OCI-M1 (cell line): Measurements from ENCODE around the gene PTPRA.
"Not testable (repeated sequence)": the region's sequence is repeated elsewhere in the genome, so short reads cannot be mapped to it uniquely, and the experiment has no call there.

Experiments
- DNase-seq: peaks from one replicate; lab custom pipeline; 2025; lab: John Stamatoyannopoulos, UW

PTPRA gene

DNA sequence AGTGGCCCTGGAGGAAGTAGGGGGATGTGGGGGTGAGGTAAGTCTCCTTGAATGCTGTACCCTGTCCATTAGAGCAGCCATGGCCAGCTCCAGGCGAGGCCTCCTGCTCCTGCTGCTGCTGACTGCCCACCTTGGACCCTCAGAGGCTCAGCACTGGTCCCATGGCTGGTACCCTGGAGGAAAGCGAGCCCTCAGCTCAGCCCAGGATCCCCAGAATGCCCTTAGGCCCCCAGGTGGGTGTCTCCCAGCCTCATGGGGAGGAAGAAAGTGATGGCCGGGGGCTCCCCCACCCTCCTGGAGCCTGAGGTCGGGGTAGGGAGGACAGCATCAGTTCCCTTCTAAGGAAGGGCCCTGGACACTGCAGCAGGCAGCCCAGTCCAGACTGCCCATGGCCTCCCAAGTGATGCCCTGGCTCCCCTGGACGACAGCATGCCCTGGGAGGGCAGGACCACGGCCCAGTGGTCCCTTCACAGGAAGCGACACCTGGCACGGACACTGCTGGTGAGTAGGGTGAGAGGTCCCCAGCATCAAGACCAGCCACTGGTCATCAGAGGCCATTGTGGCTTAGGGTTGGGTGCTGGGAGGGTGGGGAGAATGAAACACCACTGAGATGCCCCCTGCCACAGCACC is 171.2 kb downstream of the PTPRA start:
- DNase-seq, result no peak

DNA sequence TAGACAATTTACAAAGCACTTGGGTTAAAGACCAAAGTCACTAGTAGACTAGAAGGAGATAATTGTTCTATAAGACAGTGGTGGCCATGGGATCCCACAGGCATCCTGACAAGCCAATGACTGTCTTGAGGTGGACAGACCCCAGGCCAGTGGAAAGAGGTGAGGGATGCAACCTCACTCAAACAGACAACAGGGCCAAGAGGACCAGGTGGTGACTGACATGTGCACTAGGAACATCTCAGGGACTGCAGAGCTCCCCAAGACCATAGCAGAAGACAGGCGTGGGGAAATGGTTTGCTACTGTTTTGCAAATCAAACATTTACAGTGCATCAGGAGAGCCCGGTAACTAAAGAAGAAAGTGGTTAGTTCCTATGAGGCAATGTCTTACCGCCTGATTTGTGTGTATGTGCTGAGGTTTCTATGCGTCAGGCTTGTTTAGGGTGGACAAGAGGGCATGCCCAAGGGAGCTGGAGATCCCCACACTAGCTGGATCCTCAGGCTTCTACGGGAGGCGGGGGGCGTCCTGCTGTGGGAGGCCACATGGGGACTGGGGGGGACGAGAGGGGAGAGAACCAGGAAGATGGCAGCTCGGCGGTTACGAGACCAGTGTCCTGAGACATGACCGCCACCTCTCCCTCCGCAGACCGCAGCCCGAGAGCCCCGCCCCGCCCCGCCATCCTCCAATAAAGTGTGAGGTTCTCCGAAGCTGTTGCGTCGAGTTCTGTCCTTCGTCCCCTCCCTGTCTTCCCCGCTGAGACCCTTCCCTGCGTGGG is 171.9 kb downstream of the PTPRA start:
- peak; percentile 97 for DNase-seq

DNA sequence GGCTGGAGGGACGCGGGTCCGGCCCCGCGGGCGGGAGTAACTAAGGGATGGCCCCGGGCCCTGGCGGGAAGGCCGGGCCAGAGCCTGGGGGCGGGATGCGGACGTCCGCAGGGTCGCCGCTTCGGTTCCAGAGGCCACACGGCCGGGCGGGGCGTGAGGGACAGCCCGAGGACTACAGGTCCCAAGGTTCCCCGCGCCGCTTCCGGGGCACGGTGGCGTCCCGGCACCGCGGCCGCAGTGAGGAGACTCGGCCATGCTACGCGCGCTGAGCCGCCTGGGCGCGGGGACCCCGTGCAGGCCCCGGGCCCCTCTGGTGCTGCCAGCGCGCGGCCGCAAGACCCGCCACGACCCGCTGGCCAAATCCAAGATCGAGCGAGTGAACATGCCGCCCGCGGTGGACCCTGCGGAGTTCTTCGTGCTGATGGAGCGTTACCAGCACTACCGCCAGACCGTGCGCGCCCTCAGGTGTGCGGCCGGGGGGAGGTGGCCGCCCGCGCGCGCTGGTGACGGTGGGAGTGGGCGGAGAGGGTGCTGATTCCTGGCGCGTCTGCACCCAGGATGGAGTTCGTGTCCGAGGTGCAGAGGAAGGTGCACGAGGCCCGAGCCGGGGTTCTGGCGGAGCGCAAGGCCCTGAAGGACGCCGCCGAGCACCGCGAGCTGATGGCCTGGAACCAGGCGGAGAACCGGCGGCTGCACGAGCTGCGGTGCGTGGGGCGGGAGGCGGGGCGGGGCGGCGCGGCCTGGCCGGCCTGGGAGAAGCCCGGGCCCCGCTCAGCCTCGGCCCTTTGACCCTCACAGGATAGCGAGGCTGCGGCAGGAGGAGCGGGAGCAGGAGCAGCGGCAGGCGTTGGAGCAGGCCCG is 172.8 kb downstream of the PTPRA start, which contains the start of gene MRPS26:
Gene MRPS26, plus strand, starts transcription at position 237 of the 861 bp plus-strand sequence. Its CDS starts 17 bp downstream, at position 254.
- peak; percentile 97 for DNase-seq

GRCh38 chr20:3046677-3047462 is 173.6 kb downstream of the PTPRA start:
- DNase-seq, result no peak

DNA sequence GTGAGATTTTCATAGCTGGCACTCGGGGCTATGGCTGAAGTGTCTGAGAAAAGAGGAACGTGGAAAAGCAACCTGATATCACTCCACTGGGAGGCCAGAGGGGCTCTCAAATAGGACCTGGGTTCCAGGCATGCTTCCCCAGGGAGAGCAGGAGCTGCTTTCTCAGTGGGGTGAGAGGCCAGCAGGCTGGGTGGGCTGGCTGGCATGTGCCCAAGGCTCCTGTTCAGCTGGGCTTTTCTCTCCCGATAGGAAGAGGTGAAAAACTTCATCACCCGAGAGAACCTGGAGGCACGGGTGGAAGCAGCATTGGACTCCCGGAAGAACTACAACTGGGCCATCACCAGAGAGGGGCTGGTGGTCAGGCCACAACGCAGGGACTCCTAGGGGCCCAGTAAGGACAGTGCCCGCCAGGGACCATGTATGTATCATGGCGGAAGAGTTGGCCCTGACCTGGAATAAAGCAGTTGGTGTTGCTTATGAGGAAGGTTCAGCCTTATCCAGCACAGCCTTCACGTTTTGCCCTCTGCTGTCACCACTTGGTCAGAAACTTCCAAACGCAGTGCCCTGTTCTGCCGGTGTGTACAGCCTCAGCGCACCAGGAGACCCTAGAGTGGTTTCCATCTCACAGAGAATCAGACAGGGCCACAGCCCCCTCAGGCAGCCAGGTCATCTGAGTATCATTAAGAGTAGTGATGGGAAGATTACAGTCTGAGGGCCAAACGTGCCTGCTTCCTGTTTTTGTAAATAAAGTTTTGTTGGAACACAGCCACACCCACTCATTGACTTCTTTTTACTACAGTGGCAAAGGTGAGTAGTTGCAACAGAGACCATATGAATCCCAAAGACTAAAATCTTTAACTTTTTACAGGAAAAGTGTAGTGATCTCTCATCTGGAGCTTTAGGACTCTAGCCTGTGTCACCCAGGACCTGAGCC is 174.5 kb downstream of the PTPRA start:
- peak; percentile 40 for DNase-seq

- DNase-seq, result no peak
Measured at GRCh38 chr20:3051385-3052019, 178.2 kb downstream of the PTPRA start.

GRCh38 chr20:3059489-3059888 is 186.2 kb downstream of the PTPRA start:
- DNase-seq, result no peak

- not testable (repeated sequence) for DNase-seq
Measured at GRCh38 chr20:3064119-3064518, 190.8 kb downstream of the PTPRA start.

DNA sequence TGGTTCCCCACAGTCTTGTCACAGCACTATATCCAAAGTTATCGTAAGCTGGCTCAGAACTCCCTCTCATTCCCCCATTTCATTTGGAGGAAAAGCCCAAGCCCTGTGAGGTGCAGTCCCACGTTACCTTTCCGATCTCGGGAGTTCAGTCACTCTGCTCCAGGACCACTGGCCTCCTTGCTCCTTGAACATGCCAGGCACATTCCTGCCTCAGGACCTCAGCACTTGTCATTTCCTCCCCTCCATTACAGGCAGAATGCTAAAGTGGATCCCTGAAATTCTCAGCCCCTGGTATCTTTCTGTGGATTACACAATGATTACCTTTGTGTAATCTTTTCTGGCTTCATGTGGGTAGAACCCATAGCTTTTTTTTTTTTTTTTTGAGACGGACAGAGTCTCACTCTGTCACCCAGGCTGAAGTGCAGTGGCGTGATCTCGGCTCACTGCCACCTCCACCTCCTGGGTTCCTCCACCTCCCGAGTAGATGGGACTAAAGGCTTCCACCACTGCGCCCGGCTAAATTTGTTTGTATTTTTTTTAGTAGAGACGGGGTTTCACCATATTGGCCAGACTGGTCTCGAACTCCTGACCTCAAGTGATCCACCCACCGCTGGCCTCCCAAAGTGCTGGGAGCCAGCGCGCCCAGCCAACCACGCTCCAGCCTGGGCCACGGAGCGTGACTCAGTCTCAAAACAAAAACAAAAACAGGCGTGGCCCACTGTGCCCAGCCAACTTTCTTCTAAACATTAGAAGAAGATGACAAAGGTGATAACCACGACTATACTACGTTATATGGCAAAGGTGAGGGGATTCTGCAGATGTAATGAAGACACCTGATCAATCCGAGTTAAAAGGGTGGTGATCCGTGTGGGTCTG is 194.1 kb downstream of the PTPRA start:
- no peak for DNase-seq

- DNase-seq, result no peak
Measured at GRCh38 chr20:3068075-3068474, 194.8 kb downstream of the PTPRA start.

DNA sequence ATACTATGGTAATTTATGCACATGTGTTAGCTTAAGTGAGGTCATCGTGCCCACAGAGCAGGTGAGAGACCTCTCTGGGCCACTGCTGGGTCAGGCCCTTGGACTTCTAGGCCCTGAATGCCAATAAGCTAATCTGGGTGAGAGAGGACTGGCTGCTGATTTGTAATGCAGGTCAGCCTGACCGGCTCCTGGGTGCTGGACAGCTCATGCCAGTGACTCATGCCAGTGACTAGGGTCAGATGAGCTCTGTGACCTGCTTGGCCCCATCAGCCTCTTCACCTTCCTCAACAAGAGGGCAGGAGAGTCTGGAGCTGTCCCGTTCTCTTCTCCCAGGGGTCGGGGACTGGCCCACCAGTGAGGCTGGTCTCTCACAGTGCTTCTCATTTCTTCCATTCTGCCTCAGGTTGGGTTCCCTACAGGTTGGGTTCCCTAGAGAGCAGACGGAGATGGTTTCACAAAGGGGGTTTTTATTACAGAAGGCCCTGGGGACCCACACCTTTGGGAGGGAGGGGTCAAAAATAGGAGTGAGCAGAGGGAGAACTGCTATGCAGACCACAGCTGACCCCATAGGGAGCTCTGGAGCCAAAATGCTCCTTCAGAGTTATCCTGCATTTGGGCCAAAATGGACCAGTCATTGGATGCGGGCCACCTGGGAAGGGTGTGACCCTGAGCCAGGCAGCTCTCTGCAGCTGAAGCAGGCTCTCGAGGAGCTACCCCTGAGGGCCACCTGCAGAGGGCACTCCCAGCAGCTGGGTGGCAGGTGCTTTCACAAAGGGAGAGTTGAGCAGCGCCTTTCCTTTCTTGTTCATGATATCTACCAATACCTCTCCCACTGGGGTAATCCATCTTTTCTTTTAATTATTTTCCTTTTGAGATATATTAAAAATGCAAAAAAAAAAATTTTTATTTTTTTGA is 196.0 kb downstream of the PTPRA start:
- DNase-seq, result peak; percentile 66

- DNase-seq, result no peak
Measured at GRCh38 chr20:3070725-3071124, 197.4 kb downstream of the PTPRA start.

- DNase-seq, result no peak
Measured at GRCh38 chr20:3071266-3071609, 198.0 kb downstream of the PTPRA start.

- DNase-seq, result no peak
Measured at GRCh38 chr20:3071610-3072529, 198.6 kb downstream of the PTPRA start, which contains the start of gene OXT. TSS of gene OXT (plus strand) at chr20:3071620. CDS start at chr20:3071656, 36 bp downstream.

- no peak for DNase-seq
Measured at GRCh38 chr20:3072530-3073250, 199.4 kb downstream of the PTPRA start.

DNA sequence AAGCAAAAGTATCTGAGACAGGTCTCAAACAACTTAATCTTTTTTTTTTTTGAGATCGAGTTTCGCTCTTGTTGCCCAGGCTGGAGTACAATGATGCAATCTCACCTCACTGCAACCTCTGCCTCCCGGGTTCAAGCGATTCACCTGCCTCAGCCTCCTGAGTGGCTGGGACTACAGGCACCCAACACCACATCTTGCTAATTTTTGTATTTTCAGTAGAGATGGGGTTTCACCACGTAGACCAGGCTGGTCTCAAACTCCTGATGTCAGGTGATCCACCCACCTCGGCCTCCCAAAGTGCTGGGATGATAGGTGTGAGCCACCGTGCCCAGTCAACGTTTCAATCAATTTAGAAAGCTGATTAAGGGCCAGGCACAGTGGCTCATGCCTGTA is 200.0 kb downstream of the PTPRA start:
- not testable (repeated sequence) for DNase-seq
